Measurements from ENCODE around the gene CLECL1.

GRCh38 chr12:9753498-9753897 is 20.6 kb upstream of the CLECL1 start:
- TF ChIP-seq, protein P1, sequence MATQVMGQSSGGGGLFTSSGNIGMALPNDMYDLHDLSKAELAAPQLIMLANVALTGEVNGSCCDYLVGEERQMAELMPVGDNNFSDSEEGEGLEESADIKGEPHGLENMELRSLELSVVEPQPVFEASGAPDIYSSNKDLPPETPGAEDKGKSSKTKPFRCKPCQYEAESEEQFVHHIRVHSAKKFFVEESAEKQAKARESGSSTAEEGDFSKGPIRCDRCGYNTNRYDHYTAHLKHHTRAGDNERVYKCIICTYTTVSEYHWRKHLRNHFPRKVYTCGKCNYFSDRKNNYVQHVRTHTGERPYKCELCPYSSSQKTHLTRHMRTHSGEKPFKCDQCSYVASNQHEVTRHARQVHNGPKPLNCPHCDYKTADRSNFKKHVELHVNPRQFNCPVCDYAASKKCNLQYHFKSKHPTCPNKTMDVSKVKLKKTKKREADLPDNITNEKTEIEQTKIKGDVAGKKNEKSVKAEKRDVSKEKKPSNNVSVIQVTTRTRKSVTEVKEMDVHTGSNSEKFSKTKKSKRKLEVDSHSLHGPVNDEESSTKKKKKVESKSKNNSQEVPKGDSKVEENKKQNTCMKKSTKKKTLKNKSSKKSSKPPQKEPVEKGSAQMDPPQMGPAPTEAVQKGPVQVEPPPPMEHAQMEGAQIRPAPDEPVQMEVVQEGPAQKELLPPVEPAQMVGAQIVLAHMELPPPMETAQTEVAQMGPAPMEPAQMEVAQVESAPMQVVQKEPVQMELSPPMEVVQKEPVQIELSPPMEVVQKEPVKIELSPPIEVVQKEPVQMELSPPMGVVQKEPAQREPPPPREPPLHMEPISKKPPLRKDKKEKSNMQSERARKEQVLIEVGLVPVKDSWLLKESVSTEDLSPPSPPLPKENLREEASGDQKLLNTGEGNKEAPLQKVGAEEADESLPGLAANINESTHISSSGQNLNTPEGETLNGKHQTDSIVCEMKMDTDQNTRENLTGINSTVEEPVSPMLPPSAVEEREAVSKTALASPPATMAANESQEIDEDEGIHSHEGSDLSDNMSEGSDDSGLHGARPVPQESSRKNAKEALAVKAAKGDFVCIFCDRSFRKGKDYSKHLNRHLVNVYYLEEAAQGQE (IDR thresholded peaks at IDR 0.05; ENCODE audit: low read depth) = no peak
- TF ChIP-seq, protein P2, sequence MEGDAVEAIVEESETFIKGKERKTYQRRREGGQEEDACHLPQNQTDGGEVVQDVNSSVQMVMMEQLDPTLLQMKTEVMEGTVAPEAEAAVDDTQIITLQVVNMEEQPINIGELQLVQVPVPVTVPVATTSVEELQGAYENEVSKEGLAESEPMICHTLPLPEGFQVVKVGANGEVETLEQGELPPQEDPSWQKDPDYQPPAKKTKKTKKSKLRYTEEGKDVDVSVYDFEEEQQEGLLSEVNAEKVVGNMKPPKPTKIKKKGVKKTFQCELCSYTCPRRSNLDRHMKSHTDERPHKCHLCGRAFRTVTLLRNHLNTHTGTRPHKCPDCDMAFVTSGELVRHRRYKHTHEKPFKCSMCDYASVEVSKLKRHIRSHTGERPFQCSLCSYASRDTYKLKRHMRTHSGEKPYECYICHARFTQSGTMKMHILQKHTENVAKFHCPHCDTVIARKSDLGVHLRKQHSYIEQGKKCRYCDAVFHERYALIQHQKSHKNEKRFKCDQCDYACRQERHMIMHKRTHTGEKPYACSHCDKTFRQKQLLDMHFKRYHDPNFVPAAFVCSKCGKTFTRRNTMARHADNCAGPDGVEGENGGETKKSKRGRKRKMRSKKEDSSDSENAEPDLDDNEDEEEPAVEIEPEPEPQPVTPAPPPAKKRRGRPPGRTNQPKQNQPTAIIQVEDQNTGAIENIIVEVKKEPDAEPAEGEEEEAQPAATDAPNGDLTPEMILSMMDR (IDR thresholded peaks at IDR 0.05 in 2 of 3, conservative IDR thresholded peaks at IDR 0.05 in 1 of 3; ENCODE audit: borderline replicate concordance in 1 of 3, insufficient read depth in 1 of 3, low read depth in 2 of 3, low read length in 2 of 3) = no peak
- no peak for TF ChIP-seq EZH2 (IDR thresholded peaks at IDR 0.05)
- no peak for TF ChIP-seq POLR2A (IDR thresholded peaks at IDR 0.05; ENCODE audit: borderline replicate concordance, extremely low read depth, insufficient read depth, insufficient read length)
- no peak for TF ChIP-seq ZFX (IDR thresholded peaks at IDR 0.05)
- TF ChIP-seq, protein P3, sequence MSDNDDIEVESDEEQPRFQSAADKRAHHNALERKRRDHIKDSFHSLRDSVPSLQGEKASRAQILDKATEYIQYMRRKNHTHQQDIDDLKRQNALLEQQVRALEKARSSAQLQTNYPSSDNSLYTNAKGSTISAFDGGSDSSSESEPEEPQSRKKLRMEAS (IDR thresholded peaks at IDR 0.05) = no peak
- no peak for TF ChIP-seq EGR1 (IDR thresholded peaks at IDR 0.05; ENCODE audit: low read depth)
- no peak for TF ChIP-seq POLR2AphosphoS5 (IDR thresholded peaks at IDR 0.05; ENCODE audit: low read depth, low read length)
- TF ChIP-seq ZNF274 (IDR thresholded peaks at IDR 0.05; ENCODE audit: low read depth, low read length) = no peak

All from HCT116 (cell line).